Measurements from ENCODE around the gene TMEM203.

- no peak for TF ChIP-seq CTCF (conservative IDR thresholded peaks at IDR 0.05; ENCODE audit: low read depth in 2 of 2)
- no peak for TF ChIP-seq EZH2 (IDR thresholded peaks at IDR 0.05; ENCODE audit: low read depth, unreplicated experiment)
- TF ChIP-seq EZH2phosphoT487 (IDR thresholded peaks at IDR 0.05; ENCODE audit: unreplicated experiment), result no peak
- no peak for TF ChIP-seq REST (IDR thresholded peaks at IDR 0.05; ENCODE audit: unreplicated experiment)
- no peak for TF ChIP-seq ZNF114 (CRISPR knock-in tag; IDR thresholded peaks at IDR 0.05)
- TF ChIP-seq CREB1 (CRISPR knock-in tag; IDR thresholded peaks at IDR 0.05; ENCODE audit: low read depth), result no peak
- no peak for TF ChIP-seq POLR2AphosphoS5 (IDR thresholded peaks at IDR 0.05; ENCODE audit: low read depth)
- TF ChIP-seq ETS1 (IDR thresholded peaks at IDR 0.05), result no peak
- no peak for TF ChIP-seq STAT1 (IDR thresholded peaks at IDR 0.05; ENCODE audit: unreplicated experiment)
Observed at GRCh38 chr9:137160716-137161557, 44.5 kb downstream of the TMEM203 start.
